ENCODE data around the gene RRAS. TPM values are rescaled to one million over a fixed set of nuclear protein-coding genes. Genes with fewer than 3 reads are reported as not detected.

RRAS gene
- total and polyA plus RNA-seq, 4 experiments from 2014 or later, result 12.0 to 32.1 (median 20.7) TPM

- intact Hi-C loops (cut with micrococcal nuclease), result no loop called here
- Mint-ChIP-seq H3K9me3 (no peaks in the 10 kb centered on the region), H3K36me3 (peaks cover 7 to 64% of the 10 kb centered on the region in 2 donors), H3K27me3 (no peaks in the 10 kb centered on the region), H3K4me3 (no peak overlapping the region), H3K27ac (peak overlapping the region in 4 of 7 donors; percentile 46 to 88 (median 63)), H3K4me1 (peaks cover 10 to 48% (median 29%) of the 10 kb centered on the region in 4 donors)
- DNase-seq, result no peak
- Histone ChIP-seq H3K27me3 (ENCODE audit: insufficient read depth, low read length) (no peaks in the 10 kb centered on the region), H3K4me3 (ENCODE audit: low read length in 2 of 2) (no peak overlapping the region), H3K36me3 (ENCODE audit: insufficient read depth, low read length) (peaks cover 68% of the 10 kb centered on the region), H3K4me1 (ENCODE audit: insufficient read depth, low read length) (peaks cover 28% of the 10 kb centered on the region), H3K27ac (ENCODE audit: low read depth, low read length) (no peak overlapping the region), H3K9me3 (ENCODE audit: control insufficient read depth in 1 of 2, low read length in 2 of 2) (no peaks in the 10 kb centered on the region)
- ChIA-PET POLR2A (ENCODE audit: partially characterized antibody) (interaction anchor here (0.7 to 11.0 kb wide), 6 partner anchors 16 to 80 kb away, joined by 3 to 146 read pairs (median 4); partner anchors contain the start of genes NOSIP, PRMT1, PRRG2 and RRAS), CTCF (ENCODE audit: partially characterized antibody) (interaction anchor here (0.6 kb wide), 1 partner anchor 14 kb away, joined by 3 read pairs; no protein-coding TSS in a partner anchor)
Observed at GRCh38 chr19:49660338-49660961, 20.5 kb upstream of the RRAS start.

- H3K4me3 Mint-ChIP-seq, result no peak overlapping the region
- no peaks in the 10 kb centered on the region for H3K27me3 ChIP-seq (ENCODE audit: insufficient read depth, low read length)
- peak in 1 of 5 donors; percentile 16 for DNase-seq
- peaks cover 83% of the 10 kb centered on the region for H3K36me3 ChIP-seq (ENCODE audit: insufficient read depth, low read length)
- H3K9me3 Mint-ChIP-seq, result no peaks in the 10 kb centered on the region
- H3K36me3 Mint-ChIP-seq, result peaks cover 14 to 57% of the 10 kb centered on the region in 2 donors
- H3K4me3 ChIP-seq (ENCODE audit: low read length in 2 of 2), result no peak overlapping the region
- intact Hi-C loops (cut with micrococcal nuclease), result no loop called here
- H3K4me1 ChIP-seq (ENCODE audit: insufficient read depth, low read length), result peaks cover 26% of the 10 kb centered on the region
- H3K9me3 ChIP-seq (ENCODE audit: control insufficient read depth in 1 of 2, low read length in 2 of 2), result no peaks in the 10 kb centered on the region
- ChIA-PET POLR2A (ENCODE audit: partially characterized antibody) (interaction anchor here (0.5 to 11.0 kb wide), 8 partner anchors 10 to 78 kb away, joined by 3 to 125 read pairs (median 4); partner anchors contain the start of genes NOSIP, PRMT1, PRRG2 and RRAS), CTCF (ENCODE audit: partially characterized antibody) (interaction anchor here (0.7 kb wide), 1 partner anchor 13 kb away, joined by 3 read pairs; no protein-coding TSS in a partner anchor)
- H3K4me1 Mint-ChIP-seq, result peaks cover 8 to 42% (median 20%) of the 10 kb centered on the region in 4 donors
- H3K27ac Mint-ChIP-seq, result peak overlapping the region in 6 of 7 donors; percentile 17 to 77 (median 56)
- no peak overlapping the region for H3K27ac ChIP-seq (ENCODE audit: low read depth, low read length)
- H3K27me3 Mint-ChIP-seq, result no peaks in the 10 kb centered on the region
Observed at GRCh38 chr19:49658566-49659442, 18.9 kb upstream of the RRAS start.

GRCh38 chr19:49658139-49658517, 18.2 kb upstream of the RRAS start:
- H3K27me3 ChIP-seq (ENCODE audit: insufficient read depth, low read length), result no peaks in the 10 kb centered on the region
- Mint-ChIP-seq H3K9me3 (no peaks in the 10 kb centered on the region), H3K4me3 (no peak overlapping the region), H3K27me3 (no peaks in the 10 kb centered on the region), H3K36me3 (peaks cover 16 to 55% of the 10 kb centered on the region in 2 donors), H3K4me1 (peaks cover 8 to 35% (median 14%) of the 10 kb centered on the region in 4 donors), H3K27ac (no peak overlapping the region)
- peaks cover 87% of the 10 kb centered on the region for H3K36me3 ChIP-seq (ENCODE audit: insufficient read depth, low read length)
- ChIA-PET POLR2A (ENCODE audit: partially characterized antibody) (interaction anchor here (1.1 to 11.0 kb wide), 4 partner anchors 10 to 19 kb away, joined by 4 to 125 read pairs (median 9); partner anchors contain the start of genes PRMT1, RRAS and SCAF1), CTCF (ENCODE audit: partially characterized antibody) (no interaction called here)
- no peak overlapping the region for H3K4me3 ChIP-seq (ENCODE audit: low read length in 2 of 2)
- intact Hi-C loops (cut with micrococcal nuclease), result no loop called here
- H3K27ac ChIP-seq (ENCODE audit: low read depth, low read length), result no peak overlapping the region
- peaks cover 19% of the 10 kb centered on the region for H3K4me1 ChIP-seq (ENCODE audit: insufficient read depth, low read length)
- no peak for DNase-seq
- H3K9me3 ChIP-seq (ENCODE audit: control insufficient read depth in 1 of 2, low read length in 2 of 2), result no peaks in the 10 kb centered on the region

GRCh38 chr19:49657493-49658138, 17.7 kb upstream of the RRAS start:
- H3K4me1 Mint-ChIP-seq, result peaks cover 3 to 30% (median 10%) of the 10 kb centered on the region in 4 donors
- H3K36me3 ChIP-seq (ENCODE audit: insufficient read depth, low read length), result peaks cover 82% of the 10 kb centered on the region
- POLR2A ChIA-PET (ENCODE audit: partially characterized antibody), result interaction anchor here (2.1 to 5.5 kb wide), 3 partner anchors 7 to 18 kb away, joined by 8 to 30 read pairs (median 10); partner anchors contain the start of genes BCL2L12, IRF3, RRAS and SCAF1
- no peak overlapping the region for H3K4me3 Mint-ChIP-seq
- H3K4me3 ChIP-seq (ENCODE audit: low read length in 2 of 2), result no peak overlapping the region
- no peaks in the 10 kb centered on the region for H3K9me3 ChIP-seq (ENCODE audit: control insufficient read depth in 1 of 2, low read length in 2 of 2)
- no peak overlapping the region for H3K27ac ChIP-seq (ENCODE audit: low read depth, low read length)
- H3K27me3 ChIP-seq (ENCODE audit: insufficient read depth, low read length), result no peaks in the 10 kb centered on the region
- peak in 1 of 5 donors; percentile 33 for DNase-seq
- peaks cover 14% of the 10 kb centered on the region for H3K4me1 ChIP-seq (ENCODE audit: insufficient read depth, low read length)
- no peaks in the 10 kb centered on the region for H3K9me3 Mint-ChIP-seq
- H3K27ac Mint-ChIP-seq, result peak overlapping the region in 4 of 7 donors; percentile 23 to 78 (median 72)
- peaks cover 16 to 58% of the 10 kb centered on the region in 2 donors for H3K36me3 Mint-ChIP-seq
- intact Hi-C loops (cut with micrococcal nuclease), result no loop called here
- no peaks in the 10 kb centered on the region for H3K27me3 Mint-ChIP-seq
- CTCF ChIA-PET (ENCODE audit: partially characterized antibody), result no interaction called here

- DNase-seq, result peak in 1 of 5 donors; percentile 24
- peaks cover 74% of the 10 kb centered on the region for H3K36me3 ChIP-seq (ENCODE audit: insufficient read depth, low read length)
- H3K27ac Mint-ChIP-seq, result peak overlapping the region in 4 of 7 donors; percentile 18 to 81 (median 44)
- no peaks in the 10 kb centered on the region for H3K9me3 Mint-ChIP-seq
- no peak overlapping the region for H3K27ac ChIP-seq (ENCODE audit: low read depth, low read length)
- H3K4me3 Mint-ChIP-seq, result no peak overlapping the region
- no peak overlapping the region for H3K4me3 ChIP-seq (ENCODE audit: low read length in 2 of 2)
- CTCF ChIA-PET (ENCODE audit: partially characterized antibody), result interaction anchor here (2.8 kb wide), 1 partner anchor 16 kb away, joined by 7 read pairs; no protein-coding TSS in a partner anchor
- H3K27me3 Mint-ChIP-seq, result no peaks in the 10 kb centered on the region
- no peaks in the 10 kb centered on the region for H3K27me3 ChIP-seq (ENCODE audit: insufficient read depth, low read length)
- H3K4me1 Mint-ChIP-seq, result peaks cover 2 to 21% (median 9%) of the 10 kb centered on the region in 4 donors
- POLR2A ChIA-PET (ENCODE audit: partially characterized antibody), result interaction anchor here (1.5 to 5.5 kb wide), 4 partner anchors 8 to 16 kb away, joined by 4 to 30 read pairs (median 9); partner anchors contain the start of genes BCL2L12, IRF3, RRAS and SCAF1
- H3K9me3 ChIP-seq (ENCODE audit: control insufficient read depth in 1 of 2, low read length in 2 of 2), result no peaks in the 10 kb centered on the region
- peaks cover 16 to 54% of the 10 kb centered on the region in 2 donors for H3K36me3 Mint-ChIP-seq
- peaks cover 6% of the 10 kb centered on the region for H3K4me1 ChIP-seq (ENCODE audit: insufficient read depth, low read length)
- intact Hi-C loops (cut with micrococcal nuclease), result no loop called here
Observed at GRCh38 chr19:49656456-49657109, 16.6 kb upstream of the RRAS start.

Data from CD4-positive, alpha-beta memory T cell (primary cell).